Measurements from ENCODE around the gene SLC26A1. TPM values are rescaled to one million over a fixed set of nuclear protein-coding genes. Genes with fewer than 3 reads are reported as not detected.

Gene SLC26A1
- total RNA-seq, 1 donor from 2014 or later, result under 0.01 TPM

Other genes with a start within 250 kb of the SLC26A1 start
- 0.13 and 0.14 TPM in 2 replicates for gene CPLX1, start 167.3 kb downstream of the SLC26A1 start, total RNA-seq
- 64.6 and 74.0 TPM in 2 replicates for gene GAK, start 61.1 kb downstream of the SLC26A1 start, total RNA-seq
- 7.6 and 11.3 TPM in 2 replicates for gene TMEM175, start 60.9 kb downstream of the SLC26A1 start, total RNA-seq
- gene DGKQ, start 19.8 kb downstream of the SLC26A1 start, total RNA-seq, result 19.2 and 19.6 TPM in 2 replicates
- gene IDUA, start 6.4 kb downstream of the SLC26A1 start, total RNA-seq, result 10.0 and 11.4 TPM in 2 replicates
- 13.7 and 16.4 TPM in 2 replicates for gene FGFRL1, start 18.2 kb upstream of the SLC26A1 start, total RNA-seq
- 0.99 and 1.8 TPM in 2 replicates for gene RNF212, start 120.2 kb upstream of the SLC26A1 start, total RNA-seq
- 0.07 and 0.28 TPM in 2 replicates for gene SPON2, start 179.2 kb upstream of the SLC26A1 start, total RNA-seq